Testis (tissue), 3 donors: Measurements from ENCODE around the gene ARF1. TPM values are rescaled to one million over a fixed set of nuclear protein-coding genes. Genes with fewer than 3 reads are reported as not detected.

Experiments
- DNase-seq: peaks from one replicate; pipeline ENCODE4 v3.0.0-alpha.2; 2019
- H3K27ac ChIP-seq, 2 donors: fragments of 200-600 bp; sonication (generic); one replicate each; pipeline ENCODE4 v1.5.1; 2019
- H3K27me3 ChIP-seq: fragments of 200-600 bp; sonication (generic); one replicate; pipeline ENCODE4 v1.5.1; 2019
- H3K36me3 ChIP-seq: fragments of 200-600 bp; sonication (generic); one replicate; pipeline ENCODE4 v1.5.1; 2017; ENCODE audit warnings: low read depth; ENCODE audit errors: missing control alignments
- H3K4me1 ChIP-seq: fragments of 200-600 bp; sonication (generic); one replicate; pipeline ENCODE4 v1.5.1; 2019
- H3K4me3 ChIP-seq, 2 donors: fragments of 200-600 bp; sonication (generic); one replicate each; pipeline ENCODE4 v1.5.1; 2017 to 2019
- H3K9me3 ChIP-seq: fragments of 200-600 bp; sonication (generic); one replicate; pipeline ENCODE4 v1.5.1; 2017
- POLR2A ChIP-seq: fragments of 450-650 bp; IDR thresholded peaks from one replicate; pipeline ENCODE4 v1.6.1; 2017; ENCODE audit warnings: antibody characterized with exemption, mild to moderate bottlenecking, moderate library complexity
- WGBS, 2 donors: methylation state at CpG; one replicate each; pipeline ENCODE4 v1.1.5; 2018; 5-methylcytosine and 5-hydroxymethylcytosine counted together
- intact Hi-C: fragments of 100-400 bp; cut with DNase I; formaldehyde crosslinking; loops from one replicate; pipeline ENCODE4 v1.15.1; 2023; ENCODE audit warnings: low total_unique reads
- polyA plus RNA-seq: library from polyadenylated mRNA; stranded (reverse); fragments of 350-450 nt; fragmentation: Illumina TruSeq; extraction: RNeasy Lipid Tissue Mini Kit (QIAGEN cat#74804); gene quantifications from one replicate; pipeline ENCODE4 v1.2.3, GENCODE V29; 2014; ENCODE audit warnings: low read depth, low replicate concordance; ENCODE audit not compliant: insufficient read depth
- total RNA-seq, 2 donors: library from RNA; depleted of rRNA; stranded (reverse); fragments of >200 nt; gene quantifications; one replicate each; pipeline ENCODE4 v1.2.3, GENCODE V29; 2016
- TF ChIP-seq, protein P1 (sequence below), 3 experiments: fragments of 450-650 bp in 2 of 3; fragments of 200-600 bp in 1 of 3; sonication (generic) in 1 of 3; IDR thresholded peaks; one replicate each; pipeline ENCODE4 v1.5.1; 2016 to 2019; ENCODE audit warnings: antibody characterized with exemption in 3 of 3, mild to moderate bottlenecking in 2 of 3, moderate library complexity in 1 of 3

The ARF1 gene
- total and polyA plus RNA-seq, 3 donors from 2014 or later = 426 to 637 (median 488) TPM

DNA sequence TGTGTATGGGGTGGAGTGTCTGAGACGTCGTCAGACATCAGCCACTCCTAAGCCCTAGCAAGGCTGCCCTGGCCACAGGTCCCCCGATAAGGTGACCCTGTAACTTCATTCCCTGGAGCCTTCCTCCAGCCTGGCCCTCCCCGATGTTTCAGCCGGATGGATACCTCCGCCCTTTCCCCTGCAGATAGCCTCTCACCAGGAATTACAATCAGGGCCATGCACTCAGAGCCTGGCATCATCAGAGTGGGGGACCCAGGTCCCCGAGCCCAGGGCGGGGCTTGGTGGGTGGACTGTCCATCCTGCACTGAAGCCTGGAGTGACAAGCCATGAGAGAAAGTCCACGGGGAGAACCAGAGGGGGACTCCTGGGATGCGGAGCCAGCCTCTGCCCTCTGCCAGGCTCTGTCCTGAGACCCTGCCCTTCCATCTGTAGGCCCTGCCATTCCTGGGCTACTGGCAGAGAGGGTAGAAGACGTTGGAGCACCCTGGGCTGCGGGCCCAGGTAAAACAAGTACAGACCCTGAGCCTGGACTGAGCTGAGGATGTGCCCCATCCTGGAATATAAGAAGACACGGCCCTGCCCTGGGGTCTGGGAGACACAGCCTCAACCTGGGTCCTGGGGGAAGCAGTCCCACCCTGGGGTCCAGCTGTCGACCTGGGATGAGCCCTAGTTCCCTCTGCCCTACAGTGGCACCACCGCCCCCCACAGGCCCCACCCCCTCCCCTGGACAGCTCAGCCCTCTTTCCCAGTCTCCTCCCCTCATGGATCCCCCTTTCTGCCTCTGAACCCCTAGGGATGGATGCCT, 16.8 kb upstream of the ARF1 start:
- DNase-seq = no peak
- WGBS, 2 donors = 65 to 68% methylated on average over 8 to 15 of the region's 15 CpGs
- H3K36me3 ChIP-seq = no peaks in the 10 kb centered on the region
- intact Hi-C loops = no loop called here
- TF ChIP-seq, protein P1, sequence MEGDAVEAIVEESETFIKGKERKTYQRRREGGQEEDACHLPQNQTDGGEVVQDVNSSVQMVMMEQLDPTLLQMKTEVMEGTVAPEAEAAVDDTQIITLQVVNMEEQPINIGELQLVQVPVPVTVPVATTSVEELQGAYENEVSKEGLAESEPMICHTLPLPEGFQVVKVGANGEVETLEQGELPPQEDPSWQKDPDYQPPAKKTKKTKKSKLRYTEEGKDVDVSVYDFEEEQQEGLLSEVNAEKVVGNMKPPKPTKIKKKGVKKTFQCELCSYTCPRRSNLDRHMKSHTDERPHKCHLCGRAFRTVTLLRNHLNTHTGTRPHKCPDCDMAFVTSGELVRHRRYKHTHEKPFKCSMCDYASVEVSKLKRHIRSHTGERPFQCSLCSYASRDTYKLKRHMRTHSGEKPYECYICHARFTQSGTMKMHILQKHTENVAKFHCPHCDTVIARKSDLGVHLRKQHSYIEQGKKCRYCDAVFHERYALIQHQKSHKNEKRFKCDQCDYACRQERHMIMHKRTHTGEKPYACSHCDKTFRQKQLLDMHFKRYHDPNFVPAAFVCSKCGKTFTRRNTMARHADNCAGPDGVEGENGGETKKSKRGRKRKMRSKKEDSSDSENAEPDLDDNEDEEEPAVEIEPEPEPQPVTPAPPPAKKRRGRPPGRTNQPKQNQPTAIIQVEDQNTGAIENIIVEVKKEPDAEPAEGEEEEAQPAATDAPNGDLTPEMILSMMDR (IDR thresholded peaks at IDR 0.05) = no peak
- no peak for TF ChIP-seq POLR2A
- H3K27ac ChIP-seq = no peak overlapping the region
- peaks cover 2% of the 10 kb centered on the region for H3K4me1 ChIP-seq
- H3K4me3 ChIP-seq = no peak overlapping the region
- no peaks in the 10 kb centered on the region for H3K9me3 ChIP-seq
- H3K27me3 ChIP-seq = no peaks in the 10 kb centered on the region

DNA sequence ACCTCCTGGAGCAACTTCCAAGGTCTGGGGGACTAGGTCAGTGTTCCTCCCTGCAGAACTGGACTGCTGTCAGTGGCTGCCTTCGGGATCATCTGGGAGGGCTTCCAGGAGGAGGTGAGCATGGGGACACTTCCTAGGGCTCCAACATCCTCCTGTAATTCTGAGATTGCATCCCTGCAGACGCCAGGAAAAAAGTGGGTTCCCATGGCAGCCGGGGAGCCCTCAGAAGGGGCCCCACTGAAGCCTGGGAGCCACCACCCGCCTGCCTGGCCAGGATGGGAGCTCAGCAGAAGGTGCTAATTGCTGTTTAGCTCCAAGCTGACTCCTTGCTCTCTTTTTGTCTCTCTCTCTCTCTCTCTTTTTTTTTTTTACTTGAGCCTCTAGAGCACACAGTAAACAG, 16.1 kb upstream of the ARF1 start:
- TF ChIP-seq POLR2A = no peak
- TF ChIP-seq, protein P1 (IDR thresholded peaks at IDR 0.05) = no peak
- H3K9me3 ChIP-seq = no peaks in the 10 kb centered on the region
- DNase-seq = no peak
- no peak overlapping the region for H3K27ac ChIP-seq
- WGBS, 2 donors = 31 to 41% methylated on average over 4 of the region's 4 CpGs
- intact Hi-C loops = no loop called here
- H3K27me3 ChIP-seq = no peaks in the 10 kb centered on the region
- no peaks in the 10 kb centered on the region for H3K4me1 ChIP-seq
- H3K36me3 ChIP-seq = no peaks in the 10 kb centered on the region
- H3K4me3 ChIP-seq = no peak overlapping the region

DNA sequence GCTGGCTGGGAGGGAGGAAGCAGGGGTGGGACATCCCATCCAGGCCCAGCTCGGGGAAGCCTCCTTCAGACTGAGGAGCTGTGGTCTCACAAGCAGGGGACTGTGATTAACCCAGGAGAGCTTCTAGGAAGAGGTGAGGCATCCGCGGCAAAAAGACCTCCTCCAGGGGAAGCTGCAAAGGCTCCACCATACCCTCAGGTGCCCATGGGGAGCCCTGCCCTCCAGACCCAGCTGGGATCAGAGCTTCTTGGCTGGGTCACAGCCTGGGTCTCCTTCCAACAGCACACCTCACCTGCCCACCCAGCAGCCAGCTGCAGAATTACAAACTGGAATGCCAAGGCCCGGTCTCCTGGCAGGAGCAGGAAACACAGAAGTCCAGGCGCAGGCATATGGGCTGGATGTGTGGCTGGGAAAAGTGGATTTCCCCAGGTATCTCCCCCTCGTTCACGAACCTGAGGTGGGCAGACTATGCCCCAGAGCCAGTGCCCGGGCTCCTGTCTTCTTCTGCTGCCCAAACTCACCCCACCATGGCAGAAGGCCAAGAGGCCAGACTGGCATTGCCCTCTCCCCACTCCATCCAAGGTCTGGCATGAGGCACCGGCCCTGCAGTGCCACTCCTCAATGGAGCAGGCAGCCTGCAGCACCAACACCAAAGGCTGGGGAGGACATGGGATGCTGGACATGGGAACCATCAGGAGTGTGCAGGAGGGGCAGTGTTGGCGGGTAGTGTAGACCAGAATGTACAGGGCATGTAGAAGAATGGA, 15.4 kb upstream of the ARF1 start:
- no peaks in the 10 kb centered on the region for H3K36me3 ChIP-seq
- no peaks in the 10 kb centered on the region for H3K4me1 ChIP-seq
- WGBS, 2 donors = 60 to 63% methylated on average over 9 to 10 of the region's 10 CpGs
- no peaks in the 10 kb centered on the region for H3K27me3 ChIP-seq
- no peak for DNase-seq
- no peaks in the 10 kb centered on the region for H3K9me3 ChIP-seq
- intact Hi-C loops = no loop called here
- TF ChIP-seq, protein P1 (IDR thresholded peaks at IDR 0.05) = no peak
- TF ChIP-seq POLR2A = no peak
- no peak overlapping the region for H3K4me3 ChIP-seq
- H3K27ac ChIP-seq = no peak overlapping the region

DNA sequence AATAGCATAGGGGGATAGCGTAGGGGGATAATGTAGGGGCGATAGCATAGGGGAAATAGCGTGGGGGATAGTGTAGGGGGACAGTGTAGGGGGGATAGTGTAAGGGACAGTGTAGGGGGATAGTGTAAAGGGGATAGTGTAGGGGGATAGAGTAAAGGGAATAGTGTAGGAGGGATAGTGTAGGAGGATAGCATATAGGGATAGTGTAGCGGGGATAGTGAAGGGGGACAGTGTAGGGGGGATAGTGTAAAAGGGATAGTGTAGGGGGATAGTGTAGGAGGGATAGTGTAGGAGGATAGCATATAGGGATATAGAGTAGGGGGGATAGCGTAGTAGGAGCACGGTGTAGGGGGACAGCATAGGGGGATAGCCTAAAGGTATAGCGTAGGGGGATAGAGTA, 14.1 kb upstream of the ARF1 start:
- intact Hi-C loops = no loop called here
- no peak overlapping the region for H3K4me3 ChIP-seq
- 58 to 64% methylated on average over 7 of the region's 7 CpGs for WGBS, 2 donors

More for the DNA sequence above, 14.1 kb upstream of the ARF1 start:
- Histone ChIP-seq H3K36me3 (no peaks in the 10 kb centered on the region), H3K9me3 (no peaks in the 10 kb centered on the region), H3K27ac (no peak overlapping the region), H3K4me1 (no peaks in the 10 kb centered on the region), H3K27me3 (no peaks in the 10 kb centered on the region)
- DNase-seq = no peak
- TF ChIP-seq, protein P1 (IDR thresholded peaks at IDR 0.05) = no peak
- TF ChIP-seq POLR2A = no peak
